ENCODE measurements around the gene FZR1. TPM values are rescaled to one million over a fixed set of nuclear protein-coding genes. Genes with fewer than 3 reads are reported as not detected.

Gene FZR1
- total RNA-seq, 4 donors from 2014 or later: 29.1 to 107 (median 35.3) TPM

- Histone ChIP-seq H3K36me3 (no peaks in the 10 kb centered on the region), H3K27ac (no peak overlapping the region), H3K4me3 (peak overlapping the region in 3 of 4 donors; percentile 16 to 42 (median 24)), H3K27me3 (peaks cover 29% of the 10 kb centered on the region), H3K4me1 (peaks cover 3 to 17% (median 8%) of the 10 kb centered on the region in 4 donors), H3K9me3 (no peaks in the 10 kb centered on the region)
- 44% methylated on average over 7 of the region's 16 CpGs; no CpG with 5 or more reads in 1 of the 2 donors for WGBS, 2 donors (ENCODE audit: low coverage in 1 of 2)
- TF ChIP-seq CTCF (IDR thresholded peaks at IDR 0.05) (peak; percentile 41 to 49 (median 44)), EP300 (IDR thresholded peaks at IDR 0.05; ENCODE audit: low read depth) (no peak)
- intact Hi-C loops (cut with DNase I; ENCODE audit: low total_unique reads) (loop anchor here (2.0 kb wide), 1 partner anchor 37 kb away; no protein-coding TSS in a partner anchor), in situ Hi-C loops (cut with MboI; ENCODE audit: low pct_ligation_motif_present in 1 of 4, low pct_unique_long_range_greater_than_20kb in 1 of 4, low sequenced_read_pairs in 3 of 4) (no loop called here)
- no peak for DNase-seq
Observed at GRCh38 chr19:3586127-3586626, 80.1 kb downstream of the FZR1 start.

GRCh38 chr19:3586707-3587346 lies 80.7 kb downstream of the FZR1 start:
- H3K36me3 ChIP-seq: no peaks in the 10 kb centered on the region
- 75% methylated on average over 31 of the region's 31 CpGs; no CpG with 5 or more reads in 1 of the 2 donors for WGBS, 2 donors (ENCODE audit: low coverage in 1 of 2)
- H3K9me3 ChIP-seq: no peaks in the 10 kb centered on the region
- peaks cover 3 to 17% (median 8%) of the 10 kb centered on the region in 4 donors for H3K4me1 ChIP-seq
- TF ChIP-seq POLR2A (IDR thresholded peaks at IDR 0.05): no peak
- no peak for TF ChIP-seq POLR2AphosphoS5 (IDR thresholded peaks at IDR 0.05)
- no peak for TF ChIP-seq CTCF (IDR thresholded peaks at IDR 0.05)
- no peak for TF ChIP-seq EP300 (IDR thresholded peaks at IDR 0.05; ENCODE audit: low read depth)
- in situ Hi-C loops (cut with MboI; ENCODE audit: low pct_ligation_motif_present in 1 of 4, low pct_unique_long_range_greater_than_20kb in 1 of 4, low sequenced_read_pairs in 3 of 4) (no loop called here), intact Hi-C loops (cut with DNase I; ENCODE audit: low total_unique reads) (loop anchor here (2.0 kb wide), 1 partner anchor 36 kb away; no protein-coding TSS in a partner anchor)
- H3K4me3 ChIP-seq: no peak overlapping the region
- no peak overlapping the region for H3K27ac ChIP-seq
- no peak for DNase-seq
- H3K27me3 ChIP-seq: peaks cover 29% of the 10 kb centered on the region

Small RNA genes within 50 kb of the gene (small RNA-seq; reads per million reads assigned to genes)
- gene AC005786.1 (0 reads per million in 4 donors), gene RF00212 (0 reads per million in 4 donors)

Other genes with a start within 250 kb of the FZR1 start
- 100 to 1,000 TPM in 1 of 4 donors, 10 to 100 TPM in 3; 39.9 to 145 (median 68.1) TPM for gene NFIC, start 139.7 kb upstream of the FZR1 start, total RNA-seq
- gene SMIM24, start 25.8 kb upstream of the FZR1 start, total RNA-seq: 100 to 1,000 TPM in 1 of 4 donors, 10 to 100 TPM in 3; 18.7 to 100 (median 85.5) TPM
- 10 to 100 TPM in 1 of 4 donors, 1 to 10 TPM in 1, not detected in 2; 4.1 to 15.3 TPM for gene SMIM44, start 22.9 kb upstream of the FZR1 start, total RNA-seq
- 10 to 100 TPM in 2 of 4 donors, 1 to 10 TPM in 2; 7.2 to 13.5 (median 10.8) TPM for gene DOHH, start 5.6 kb upstream of the FZR1 start, total RNA-seq
- gene TEKTIP1, start 32.9 kb downstream of the FZR1 start, total RNA-seq: 1 to 10 TPM in 2 of 4 donors, not detected in 2; 2.5 to 5.2 TPM
- 100 to 1,000 TPM in 1 of 4 donors, 10 to 100 TPM in 3; 35.2 to 214 (median 49.2) TPM for gene MFSD12, start 51.3 kb downstream of the FZR1 start, total RNA-seq
- 100 to 1,000 TPM in 3 of 4 donors, 10 to 100 TPM in 1; 88.9 to 555 (median 130) TPM for gene HMG20B, start 66.6 kb downstream of the FZR1 start, total RNA-seq
- gene GIPC3, start 79.2 kb downstream of the FZR1 start, total RNA-seq: under 1 TPM in 3 of 4 donors, not detected in 1; 0.14 to 0.95 (median 0.60) TPM
- under 1 TPM in 2 of 4 donors, not detected in 2; 0.27 to 0.79 TPM for gene TBXA2R, start 100.6 kb downstream of the FZR1 start, total RNA-seq
- gene CACTIN, start 120.5 kb downstream of the FZR1 start, total RNA-seq: 10 to 100 TPM; 21.9 to 88.4 (median 53.0) TPM
- 10 to 100 TPM; 25.4 to 91.1 (median 36.4) TPM for gene PIP5K1C, start 194.2 kb downstream of the FZR1 start, total RNA-seq
- 100 to 1,000 TPM; 234 to 894 (median 282) TPM for gene TJP3, start 202.1 kb downstream of the FZR1 start, total RNA-seq

Measured in transverse colon (tissue), 4 donors.